ENCODE measurements around the gene TMEM273.

DNA sequence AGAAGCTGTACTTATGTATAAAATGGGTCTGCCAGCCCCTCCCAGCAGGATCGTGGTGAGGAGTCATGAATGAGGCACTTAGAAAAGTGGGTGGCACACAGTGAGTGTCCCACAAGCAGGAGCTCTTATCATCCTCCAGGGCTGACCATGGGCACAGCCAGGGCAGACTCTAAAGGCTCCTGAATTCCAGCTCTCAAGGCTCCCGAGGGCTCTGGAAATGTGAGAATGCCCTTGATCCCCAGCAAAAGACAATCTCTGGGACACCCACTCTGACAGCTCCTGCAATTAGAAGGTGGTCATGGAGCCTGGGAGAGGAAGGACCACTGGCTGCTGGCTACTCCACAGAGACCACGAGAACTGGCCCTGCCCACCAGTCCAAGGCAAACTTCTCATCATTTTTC, 74.5 kb downstream of the TMEM273 start:
- TF ChIP-seq EP300 (IDR thresholded peaks at IDR 0.05; ENCODE audit: borderline replicate concordance in 1 of 2, low read depth in 1 of 2, low read length in 1 of 2) (no peak), RXRA (IDR thresholded peaks at IDR 0.05; ENCODE audit: borderline replicate concordance, low read depth) (no peak), TCF12 (IDR thresholded peaks at IDR 0.05) (no peak), NRF1 (IDR thresholded peaks at IDR 0.05; ENCODE audit: low read depth, low read length) (no peak), POLR2AphosphoS5 (IDR thresholded peaks at IDR 0.05; ENCODE audit: low read depth, low read length) (no peak)
- TF ChIP-seq, protein P1, sequence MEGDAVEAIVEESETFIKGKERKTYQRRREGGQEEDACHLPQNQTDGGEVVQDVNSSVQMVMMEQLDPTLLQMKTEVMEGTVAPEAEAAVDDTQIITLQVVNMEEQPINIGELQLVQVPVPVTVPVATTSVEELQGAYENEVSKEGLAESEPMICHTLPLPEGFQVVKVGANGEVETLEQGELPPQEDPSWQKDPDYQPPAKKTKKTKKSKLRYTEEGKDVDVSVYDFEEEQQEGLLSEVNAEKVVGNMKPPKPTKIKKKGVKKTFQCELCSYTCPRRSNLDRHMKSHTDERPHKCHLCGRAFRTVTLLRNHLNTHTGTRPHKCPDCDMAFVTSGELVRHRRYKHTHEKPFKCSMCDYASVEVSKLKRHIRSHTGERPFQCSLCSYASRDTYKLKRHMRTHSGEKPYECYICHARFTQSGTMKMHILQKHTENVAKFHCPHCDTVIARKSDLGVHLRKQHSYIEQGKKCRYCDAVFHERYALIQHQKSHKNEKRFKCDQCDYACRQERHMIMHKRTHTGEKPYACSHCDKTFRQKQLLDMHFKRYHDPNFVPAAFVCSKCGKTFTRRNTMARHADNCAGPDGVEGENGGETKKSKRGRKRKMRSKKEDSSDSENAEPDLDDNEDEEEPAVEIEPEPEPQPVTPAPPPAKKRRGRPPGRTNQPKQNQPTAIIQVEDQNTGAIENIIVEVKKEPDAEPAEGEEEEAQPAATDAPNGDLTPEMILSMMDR (IDR thresholded peaks at IDR 0.05), result no peak
- TF ChIP-seq, protein P2, sequence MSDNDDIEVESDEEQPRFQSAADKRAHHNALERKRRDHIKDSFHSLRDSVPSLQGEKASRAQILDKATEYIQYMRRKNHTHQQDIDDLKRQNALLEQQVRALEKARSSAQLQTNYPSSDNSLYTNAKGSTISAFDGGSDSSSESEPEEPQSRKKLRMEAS (IDR thresholded peaks at IDR 0.05; ENCODE audit: low read depth), result no peak
- TF ChIP-seq, protein P3, sequence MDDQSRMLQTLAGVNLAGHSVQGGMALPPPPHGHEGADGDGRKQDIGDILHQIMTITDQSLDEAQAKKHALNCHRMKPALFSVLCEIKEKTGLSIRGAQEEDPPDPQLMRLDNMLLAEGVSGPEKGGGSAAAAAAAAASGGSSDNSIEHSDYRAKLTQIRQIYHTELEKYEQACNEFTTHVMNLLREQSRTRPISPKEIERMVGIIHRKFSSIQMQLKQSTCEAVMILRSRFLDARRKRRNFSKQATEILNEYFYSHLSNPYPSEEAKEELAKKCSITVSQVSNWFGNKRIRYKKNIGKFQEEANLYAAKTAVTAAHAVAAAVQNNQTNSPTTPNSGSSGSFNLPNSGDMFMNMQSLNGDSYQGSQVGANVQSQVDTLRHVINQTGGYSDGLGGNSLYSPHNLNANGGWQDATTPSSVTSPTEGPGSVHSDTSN (IDR thresholded peaks at IDR 0.05), result no peak
- TF ChIP-seq, protein P4, sequence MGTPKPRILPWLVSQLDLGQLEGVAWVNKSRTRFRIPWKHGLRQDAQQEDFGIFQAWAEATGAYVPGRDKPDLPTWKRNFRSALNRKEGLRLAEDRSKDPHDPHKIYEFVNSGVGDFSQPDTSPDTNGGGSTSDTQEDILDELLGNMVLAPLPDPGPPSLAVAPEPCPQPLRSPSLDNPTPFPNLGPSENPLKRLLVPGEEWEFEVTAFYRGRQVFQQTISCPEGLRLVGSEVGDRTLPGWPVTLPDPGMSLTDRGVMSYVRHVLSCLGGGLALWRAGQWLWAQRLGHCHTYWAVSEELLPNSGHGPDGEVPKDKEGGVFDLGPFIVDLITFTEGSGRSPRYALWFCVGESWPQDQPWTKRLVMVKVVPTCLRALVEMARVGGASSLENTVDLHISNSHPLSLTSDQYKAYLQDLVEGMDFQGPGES (IDR thresholded peaks at IDR 0.05; ENCODE audit: low read depth, low read length), result no peak

Measured in SK-N-SH (cell line).